ENCODE measurements around the gene NF1.
"Not testable (repeated sequence)": the region's sequence is repeated elsewhere in the genome, so short reads cannot be mapped to it uniquely, and the experiment has no call there.

NF1 gene

GRCh38 chr17:31094600-31095235, at the start of gene NF1:
TSS of gene NF1 (plus strand) at chr17:31094977. CDS start at chr17:31095310, 333 bp downstream.
- DNase-seq: peak; percentile 93

GRCh38 chr17:31046856-31047425, 47.8 kb upstream of the NF1 start:
- DNase-seq: not testable (repeated sequence)

- no peak for DNase-seq
Observed at GRCh38 chr17:31048142-31048541, 46.6 kb upstream of the NF1 start.

- no peak for DNase-seq
Observed at GRCh38 chr17:31048780-31049179, 46.0 kb upstream of the NF1 start.

GRCh38 chr17:31050948-31051347, 43.8 kb upstream of the NF1 start:
- no peak for DNase-seq

GRCh38 chr17:31051506-31051905, 43.3 kb upstream of the NF1 start:
- no peak for DNase-seq

GRCh38 chr17:31052187-31052889, 42.4 kb upstream of the NF1 start:
- DNase-seq: peak; percentile 49

GRCh38 chr17:31053071-31053470, 41.7 kb upstream of the NF1 start:
- no peak for DNase-seq

- no peak for DNase-seq
Observed at GRCh38 chr17:31054761-31055160, 40.0 kb upstream of the NF1 start.

GRCh38 chr17:31058976-31059375, 35.8 kb upstream of the NF1 start:
- DNase-seq: no peak

GRCh38 chr17:31060791-31061550, 33.8 kb upstream of the NF1 start:
- DNase-seq: no peak

- DNase-seq: no peak
Observed at GRCh38 chr17:31061678-31062077, 33.1 kb upstream of the NF1 start.

GRCh38 chr17:31062346-31062745, 32.4 kb upstream of the NF1 start:
- no peak for DNase-seq

GRCh38 chr17:31064707-31065106, 30.1 kb upstream of the NF1 start:
- DNase-seq: no peak

GRCh38 chr17:31067691-31068184, 27.0 kb upstream of the NF1 start:
- no peak for DNase-seq

- DNase-seq: peak; percentile 47
Observed at GRCh38 chr17:31068291-31068690, 26.5 kb upstream of the NF1 start.

- no peak for DNase-seq
Observed at GRCh38 chr17:31072186-31072585, 22.6 kb upstream of the NF1 start.

- DNase-seq: no peak
Observed at GRCh38 chr17:31073411-31073810, 21.4 kb upstream of the NF1 start.

- DNase-seq: no peak
Observed at GRCh38 chr17:31074772-31075555, 19.8 kb upstream of the NF1 start.

GRCh38 chr17:31078290-31078689, 16.5 kb upstream of the NF1 start:
- no peak for DNase-seq

- DNase-seq: no peak
Observed at GRCh38 chr17:31079731-31080130, 15.0 kb upstream of the NF1 start.

GRCh38 chr17:31085563-31085962, 9.2 kb upstream of the NF1 start:
- no peak for DNase-seq

GRCh38 chr17:31089471-31089870, 5.3 kb upstream of the NF1 start:
- no peak for DNase-seq

Data from CD4-positive, alpha-beta T cell treated with Interleukin-15 for 1 hour (primary cell).